ENCODE measurements around the gene MBD2.
"Not testable (repeated sequence)": the region's sequence is repeated elsewhere in the genome, so short reads cannot be mapped to it uniquely, and the experiment has no call there.

Gene MBD2

DNA sequence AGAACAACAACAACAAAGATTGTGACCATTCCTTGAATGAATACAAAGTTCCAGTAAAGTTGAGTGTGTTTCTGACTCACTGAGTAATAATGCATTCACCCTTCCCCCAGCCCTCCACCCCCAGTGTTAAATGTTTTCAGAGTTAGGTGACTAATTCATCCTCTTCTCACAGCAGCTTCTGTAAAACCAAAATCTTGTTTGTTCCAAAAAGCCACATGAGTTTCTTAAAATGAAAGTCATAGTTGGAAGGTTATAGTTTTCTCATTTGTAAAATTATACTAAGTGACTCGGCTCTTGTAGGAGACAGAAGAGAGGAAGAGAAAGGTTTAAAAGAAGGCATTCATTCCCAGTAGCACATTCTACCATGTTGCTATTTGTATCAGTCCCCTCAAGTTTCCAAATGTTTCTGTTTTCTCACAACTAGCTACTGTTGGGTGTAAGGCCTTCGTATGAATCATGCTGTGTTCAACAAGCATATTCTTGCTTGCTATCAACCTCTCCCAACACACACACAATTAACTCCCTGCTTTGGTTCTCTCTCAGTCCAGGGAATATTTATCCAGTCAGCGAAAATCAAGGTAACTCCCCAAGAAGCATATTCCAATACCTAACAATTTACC is 75.3 kb downstream of the MBD2 start:
- DNase-seq (ENCODE audit: low spot score) = peak; percentile 49

DNA sequence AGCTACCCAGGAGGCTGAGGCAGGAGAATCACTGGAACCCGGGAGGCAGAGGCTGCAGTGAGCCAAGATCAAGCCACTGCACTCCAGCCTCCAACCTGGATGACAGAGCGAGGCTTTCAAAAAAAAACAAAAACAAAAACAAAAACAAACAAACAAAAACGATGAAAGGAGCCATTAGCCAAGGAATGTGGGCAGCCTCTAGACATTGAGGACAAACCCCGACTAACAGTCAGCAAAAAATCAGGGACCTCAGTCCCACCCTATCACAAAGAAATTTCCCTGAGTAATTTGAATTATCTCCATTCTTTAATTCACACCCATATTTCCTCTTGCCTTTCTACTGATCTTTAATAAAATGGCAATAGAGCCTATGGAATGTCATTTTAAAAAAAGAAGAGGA is 75.8 kb downstream of the MBD2 start:
- DNase-seq (ENCODE audit: low spot score) = no peak

DNA sequence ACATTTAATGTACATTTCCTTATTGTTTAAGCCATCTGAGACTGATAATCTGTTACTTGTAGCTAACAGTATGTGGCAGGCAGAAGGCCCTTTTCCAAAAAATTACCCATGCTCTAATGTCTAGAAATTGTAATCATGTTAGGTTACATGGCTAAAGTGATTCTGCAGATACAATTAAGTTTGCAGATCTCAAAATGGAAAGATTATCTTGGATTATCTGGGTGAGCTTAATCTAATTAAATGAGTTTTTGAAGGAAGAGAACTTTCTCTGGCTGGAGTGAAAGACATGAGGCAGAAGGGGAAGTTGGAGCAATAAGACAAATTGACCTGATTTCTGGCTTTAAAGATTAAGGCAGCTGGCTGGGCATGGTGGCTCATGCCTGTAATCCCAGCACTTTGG is 76.3 kb downstream of the MBD2 start:
- no peak for DNase-seq (ENCODE audit: low spot score)

DNA sequence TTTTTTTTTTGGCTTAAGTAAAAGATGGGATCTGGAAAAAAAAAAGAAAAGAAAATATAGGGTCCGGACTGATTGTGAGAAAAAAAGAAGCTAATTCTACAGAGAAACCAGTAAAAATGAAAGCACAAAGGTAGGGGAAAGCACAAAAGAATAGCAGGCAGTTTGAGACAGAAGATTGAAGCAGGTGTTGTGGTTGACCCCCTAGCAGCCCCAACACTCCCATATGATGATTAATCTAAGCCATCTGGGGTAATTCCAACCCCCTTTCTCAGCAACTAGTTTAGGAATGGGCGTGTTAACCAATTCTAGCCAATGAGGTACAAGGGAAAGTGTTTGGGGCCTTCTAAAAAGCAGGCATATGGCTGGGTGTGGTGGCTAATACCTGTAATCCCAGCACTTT is 77.0 kb downstream of the MBD2 start:
- DNase-seq (ENCODE audit: low spot score) = no peak

DNA sequence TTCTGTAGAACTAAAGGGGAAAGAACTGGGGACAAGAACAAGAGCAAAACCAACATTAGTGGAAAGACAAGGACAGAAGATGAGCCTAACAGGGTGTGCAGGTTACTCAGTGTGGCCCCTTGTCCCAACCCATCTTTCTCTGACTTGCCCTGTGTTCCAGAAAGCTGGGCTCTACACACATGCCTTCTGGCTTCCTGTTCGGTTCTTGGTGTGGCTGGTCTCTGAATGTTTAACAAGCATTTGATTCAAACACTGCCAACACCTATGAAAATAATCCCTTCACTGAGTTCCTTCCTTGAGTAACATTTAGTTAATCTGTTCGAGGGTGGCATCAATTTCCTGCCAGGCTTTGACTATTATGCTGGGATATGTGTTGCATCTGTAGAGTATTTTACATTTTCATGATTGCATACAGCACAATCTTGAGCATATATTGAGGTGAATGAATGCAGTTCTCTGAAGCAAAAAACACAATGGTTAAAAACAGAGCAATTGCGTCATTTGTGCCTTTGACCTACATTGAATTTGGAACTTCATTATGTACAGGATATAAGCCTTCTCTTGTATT is 83.3 kb downstream of the MBD2 start:
- no peak for DNase-seq (ENCODE audit: low spot score)

DNA sequence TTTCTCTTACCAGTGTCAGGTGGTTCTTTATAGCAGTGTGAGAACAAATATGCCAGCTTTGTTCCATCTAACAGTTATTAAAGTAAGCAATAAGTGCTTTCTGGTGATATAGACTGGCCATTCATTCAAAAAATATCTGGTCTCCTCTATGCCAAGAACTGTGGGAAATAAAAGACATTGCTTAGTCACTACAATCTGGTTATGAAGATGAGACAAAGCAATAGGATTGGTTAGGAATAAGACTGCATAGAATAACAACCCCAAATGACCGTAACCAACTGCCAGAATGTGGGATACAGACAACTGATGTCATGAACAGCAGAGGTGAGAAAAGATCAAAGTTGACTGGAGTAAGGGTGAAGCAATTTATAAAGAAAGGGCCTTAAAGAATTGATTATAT is 83.8 kb downstream of the MBD2 start:
- no peak for DNase-seq (ENCODE audit: low spot score)

DNA sequence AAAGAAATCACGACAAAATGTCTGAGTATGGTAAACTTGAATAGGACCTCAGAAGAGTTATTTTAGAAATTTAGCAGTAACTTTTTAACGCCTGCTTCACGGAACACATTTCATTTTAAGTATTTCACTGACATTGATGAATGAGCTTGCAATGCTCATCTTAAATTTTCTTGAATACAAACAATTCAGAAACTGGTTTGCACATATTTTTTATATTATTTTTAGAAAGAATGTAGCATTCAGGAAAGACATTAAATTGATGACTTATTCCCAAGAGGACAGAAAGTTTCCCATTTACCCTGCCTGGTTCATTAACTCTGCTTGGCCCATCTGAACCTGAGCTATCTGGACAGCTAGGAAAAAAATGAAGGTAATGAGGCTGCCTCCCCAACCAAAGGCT is 89.3 kb downstream of the MBD2 start:
- DNase-seq (ENCODE audit: low spot score) = no peak

DNA sequence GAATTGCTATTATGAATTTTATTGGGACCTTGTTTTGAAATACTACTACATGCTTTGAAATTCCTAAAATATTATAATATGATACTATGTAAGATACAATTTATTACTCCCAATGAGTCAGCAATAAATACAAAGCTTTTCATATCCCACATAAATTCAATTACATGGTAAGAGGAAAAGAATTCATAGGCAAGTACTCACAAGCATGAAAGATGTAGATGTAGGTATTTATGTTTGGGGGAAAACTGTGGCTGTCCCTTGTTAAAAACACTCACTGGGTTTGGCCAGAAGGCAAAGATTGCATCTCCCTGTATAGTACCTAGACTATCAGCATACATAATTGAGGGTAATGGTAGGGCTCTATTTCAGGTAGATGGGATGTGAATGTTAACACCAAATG is 90.4 kb downstream of the MBD2 start:
- no peak for DNase-seq (ENCODE audit: low spot score)

DNA sequence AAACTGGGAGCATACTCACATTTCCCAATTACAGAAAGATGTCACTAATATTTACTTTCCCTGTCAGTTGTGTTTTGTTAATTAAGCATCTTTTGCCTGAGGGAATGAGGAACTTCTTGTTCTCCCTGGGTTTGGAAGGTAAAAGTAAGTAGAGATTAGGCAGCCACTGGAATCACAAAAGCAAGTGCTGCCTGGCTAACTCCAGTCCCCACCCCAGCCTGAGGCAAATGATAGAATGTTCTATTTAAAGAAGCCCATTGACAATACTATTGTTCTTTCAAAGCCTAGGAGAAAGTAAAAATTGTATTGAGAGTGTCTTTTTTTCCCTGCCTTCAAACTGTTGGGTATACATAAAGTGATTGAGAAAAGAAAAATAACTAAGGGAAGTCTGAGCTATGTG is 93.8 kb downstream of the MBD2 start:
- DNase-seq (ENCODE audit: low spot score) = no peak

DNA sequence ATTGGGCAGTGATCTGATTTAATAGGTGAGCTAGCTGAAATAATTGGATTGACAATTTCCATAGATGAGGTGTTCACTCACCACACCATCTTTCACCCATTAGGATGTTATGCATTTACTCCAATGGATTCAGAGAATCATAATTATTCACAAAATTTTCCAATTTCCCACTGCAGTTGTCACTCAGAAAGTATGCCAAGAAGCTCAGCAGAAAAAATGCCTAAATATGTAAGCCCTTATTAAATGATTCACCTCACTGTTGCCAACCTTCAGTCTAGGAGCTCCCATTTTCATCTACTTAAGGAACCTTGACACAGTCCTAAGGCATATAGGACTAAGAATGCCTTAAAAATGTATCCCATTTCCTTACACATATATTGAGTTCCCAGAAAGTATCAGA is 94.3 kb downstream of the MBD2 start:
- no peak for DNase-seq (ENCODE audit: low spot score)

DNA sequence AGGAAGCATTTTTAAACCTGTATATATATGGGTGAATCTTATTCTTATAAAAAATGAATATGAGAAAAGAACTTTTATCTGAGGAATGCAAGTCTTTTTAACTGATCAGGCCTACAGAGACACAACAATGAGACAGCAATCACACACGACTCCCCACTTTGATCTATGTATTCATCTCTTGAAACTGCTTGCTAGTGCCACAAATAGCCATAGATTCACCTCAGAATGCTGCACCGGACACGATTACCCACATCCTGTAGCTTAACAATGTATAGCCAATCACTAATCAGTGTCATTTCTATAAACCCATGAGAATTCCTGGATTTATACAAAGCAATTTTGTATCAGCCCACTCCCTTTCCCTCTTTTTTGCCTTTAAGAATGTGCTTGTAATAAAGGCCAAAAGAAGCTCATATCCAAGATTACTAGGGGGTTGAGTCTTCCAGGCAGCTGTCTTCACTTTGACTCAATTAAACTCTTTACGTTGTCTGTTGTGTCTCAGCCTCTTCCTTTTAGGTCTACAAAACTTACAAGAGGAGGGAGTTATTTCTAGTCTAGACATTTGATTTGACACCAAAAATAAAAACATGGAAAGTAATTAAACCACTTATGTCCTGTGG is 94.9 kb downstream of the MBD2 start:
- DNase-seq (ENCODE audit: low spot score) = no peak

DNA sequence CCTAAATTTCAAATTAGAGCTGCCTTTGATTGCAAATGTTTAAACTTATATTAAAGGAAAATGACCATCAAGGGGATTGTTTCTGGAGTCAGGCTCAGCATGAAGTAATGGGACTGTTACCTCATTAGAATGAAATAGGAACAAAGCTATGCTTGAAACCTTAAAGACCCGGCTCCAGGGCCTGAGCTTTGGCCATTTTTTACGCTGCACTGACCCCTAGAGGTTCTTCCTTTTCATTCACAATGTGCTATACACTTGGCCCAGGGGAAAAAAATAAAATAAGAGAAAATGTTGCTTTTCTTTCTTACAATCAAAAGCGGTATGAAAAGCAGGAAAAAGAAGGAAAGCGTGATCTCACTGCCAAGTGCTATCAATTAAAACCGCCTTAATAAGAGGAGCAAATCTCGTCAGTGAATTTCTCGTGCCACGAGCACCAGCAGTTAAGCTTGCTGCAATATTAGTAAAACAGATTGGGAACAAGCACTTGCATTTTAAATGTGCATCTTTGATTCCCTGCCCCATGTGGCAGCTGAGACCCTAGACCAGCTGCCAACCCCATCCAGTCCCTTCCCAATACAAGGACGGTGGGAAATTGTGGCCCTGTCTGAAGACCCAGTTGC is 96.6 kb downstream of the MBD2 start:
- no peak for DNase-seq (ENCODE audit: low spot score)

DNA sequence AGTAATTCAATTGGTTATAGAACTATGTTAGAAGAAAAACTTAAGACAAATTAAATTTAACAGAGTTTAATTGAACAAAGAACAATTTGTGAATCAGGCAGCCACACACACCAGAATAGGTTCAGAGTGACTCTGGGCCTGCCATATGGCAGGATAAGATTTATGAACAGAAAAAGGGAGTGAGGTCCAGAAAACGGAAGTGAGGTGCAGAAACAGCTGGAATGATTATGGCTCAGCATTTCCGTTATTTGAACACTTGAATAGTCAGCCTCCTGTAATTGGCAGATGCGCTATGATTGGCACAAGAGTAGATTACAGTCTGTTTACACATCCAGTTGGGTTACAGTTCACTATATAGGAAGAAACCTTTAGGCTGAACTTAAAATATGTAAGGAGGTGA is 99.0 kb downstream of the MBD2 start:
- DNase-seq (ENCODE audit: low spot score) = no peak

DNA sequence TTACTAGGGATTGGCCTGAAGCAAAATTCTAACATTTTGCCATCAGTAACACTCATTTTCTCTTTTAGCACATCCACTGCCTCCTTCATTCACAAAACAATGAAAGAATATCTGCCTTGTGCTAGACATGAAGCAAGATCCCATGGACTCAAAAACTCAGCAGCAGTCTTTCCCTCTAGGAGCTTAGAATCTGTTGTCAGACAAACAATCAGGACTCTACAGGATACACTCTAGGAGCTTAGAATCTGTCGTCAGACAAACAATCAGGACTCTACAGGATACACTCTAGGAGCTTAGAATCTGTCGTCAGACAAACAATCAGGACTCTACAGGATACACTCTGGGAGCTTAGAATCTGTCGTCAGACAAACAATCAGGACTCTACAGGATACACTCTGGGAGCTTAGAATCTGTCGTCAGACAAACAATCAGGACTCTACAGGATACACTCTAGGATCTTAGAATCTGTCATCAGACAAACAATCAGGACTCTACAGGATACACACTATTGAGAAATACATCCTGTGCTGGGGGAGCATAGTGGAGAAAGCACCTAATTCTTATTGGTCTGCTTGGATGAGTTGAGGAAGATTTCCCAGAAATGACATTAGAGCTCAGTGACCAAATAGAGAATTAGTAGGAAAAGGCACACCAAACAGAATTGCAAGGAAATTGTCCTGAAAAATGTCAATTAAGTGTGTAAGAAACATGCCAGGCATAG is 100.6 kb downstream of the MBD2 start:
- not testable (repeated sequence) for DNase-seq (ENCODE audit: low spot score)

DNA sequence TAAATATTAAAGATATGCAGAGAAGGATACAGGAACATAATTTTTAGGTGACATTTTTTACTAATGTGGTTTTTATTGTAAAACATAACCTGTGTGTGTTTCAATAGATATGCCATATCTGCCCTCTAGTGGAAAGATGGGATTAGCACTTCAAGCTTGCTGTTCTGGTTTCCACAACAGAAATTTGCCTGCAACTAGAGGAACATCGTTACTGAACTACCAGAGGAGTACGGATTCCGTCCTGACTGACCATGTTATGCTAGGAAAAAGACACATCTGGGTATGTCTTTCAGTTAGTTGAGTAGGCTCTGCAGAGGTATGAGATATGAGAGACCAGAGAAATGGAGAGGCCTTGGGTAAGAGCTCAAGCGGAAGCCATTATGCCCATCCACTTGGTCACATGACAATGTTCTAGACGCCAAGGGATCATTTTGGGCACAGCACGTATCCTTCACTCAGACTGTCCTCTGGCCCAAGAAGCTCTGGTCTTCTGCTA is 104.9 kb downstream of the MBD2 start:
- DNase-seq (ENCODE audit: low spot score) = peak; percentile 50

DNA sequence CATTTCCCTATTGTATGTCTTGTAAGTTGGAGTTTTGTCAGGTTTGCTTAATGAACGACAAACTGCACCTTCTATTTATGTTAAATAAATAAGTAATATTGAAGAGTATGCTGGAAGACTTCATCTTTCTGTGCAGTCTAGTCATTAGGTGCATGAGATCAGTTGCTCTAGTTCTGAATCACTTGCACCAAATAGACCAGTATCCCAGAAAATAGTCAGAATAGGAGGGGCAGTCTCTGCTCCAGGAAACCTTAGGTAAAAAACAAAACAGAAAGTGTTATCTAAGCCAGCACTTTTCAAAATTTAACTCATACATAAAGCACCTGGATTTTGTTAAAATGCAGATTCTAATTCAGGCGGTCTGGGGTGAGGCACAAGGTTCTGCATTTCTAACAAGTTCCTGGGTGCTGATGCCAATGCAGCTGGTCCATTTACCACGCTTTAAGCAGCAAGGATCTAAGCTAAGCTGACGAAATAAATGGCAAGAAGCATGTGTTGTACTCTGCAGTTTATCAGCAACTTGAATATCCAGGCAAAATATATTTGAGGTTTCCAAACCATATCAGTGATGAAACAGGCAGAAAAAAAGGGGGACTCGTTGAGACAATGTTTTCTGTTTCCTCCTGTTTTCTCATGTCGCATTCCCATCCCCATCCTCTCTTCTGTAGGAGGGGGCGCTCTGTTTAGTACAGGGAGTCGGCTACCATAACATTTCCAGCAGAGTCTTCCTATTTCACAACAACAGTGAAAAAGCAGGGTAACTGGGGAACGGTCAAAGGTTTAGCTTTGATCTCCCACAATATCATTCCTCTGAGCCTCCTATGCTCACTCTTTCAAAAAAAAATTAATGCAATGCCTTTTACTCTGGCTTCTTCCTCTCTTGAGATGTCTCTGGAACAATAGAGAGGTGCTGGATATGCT is 106.4 kb downstream of the MBD2 start:
- no peak for DNase-seq (ENCODE audit: low spot score)

DNA sequence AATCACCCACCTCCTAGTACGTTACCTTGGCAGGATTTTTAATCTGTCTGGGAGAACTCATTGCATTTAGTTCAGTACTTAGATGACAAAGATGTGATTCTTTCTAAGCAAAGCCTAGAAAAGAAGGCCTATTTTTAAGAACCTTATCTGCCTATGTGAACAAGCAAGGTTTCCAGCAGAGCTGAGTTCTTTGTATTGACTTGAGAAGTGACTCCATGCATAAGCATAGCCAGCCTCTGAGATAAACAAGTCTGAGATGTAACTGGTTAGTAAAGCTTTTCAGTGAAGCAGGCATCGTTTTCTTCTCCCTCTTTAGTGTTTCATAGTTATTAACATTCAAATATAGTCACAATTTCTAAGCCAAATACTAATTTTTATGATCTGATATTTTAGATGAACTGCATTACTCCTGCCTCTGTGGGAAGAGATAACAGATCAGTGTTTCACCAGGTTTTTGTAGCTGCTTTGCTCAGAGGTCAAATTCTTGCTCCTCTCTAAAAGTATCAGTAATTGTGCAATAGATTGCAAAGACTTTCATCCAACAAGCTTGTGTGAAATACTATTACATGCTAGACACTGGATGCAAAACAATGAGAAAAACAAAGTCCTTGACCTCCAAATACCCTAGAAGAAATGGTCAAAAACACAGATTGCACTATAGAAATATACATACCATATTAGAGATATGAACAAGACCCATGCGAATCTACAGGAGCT is 107.8 kb downstream of the MBD2 start:
- no peak for DNase-seq (ENCODE audit: low spot score)

DNA sequence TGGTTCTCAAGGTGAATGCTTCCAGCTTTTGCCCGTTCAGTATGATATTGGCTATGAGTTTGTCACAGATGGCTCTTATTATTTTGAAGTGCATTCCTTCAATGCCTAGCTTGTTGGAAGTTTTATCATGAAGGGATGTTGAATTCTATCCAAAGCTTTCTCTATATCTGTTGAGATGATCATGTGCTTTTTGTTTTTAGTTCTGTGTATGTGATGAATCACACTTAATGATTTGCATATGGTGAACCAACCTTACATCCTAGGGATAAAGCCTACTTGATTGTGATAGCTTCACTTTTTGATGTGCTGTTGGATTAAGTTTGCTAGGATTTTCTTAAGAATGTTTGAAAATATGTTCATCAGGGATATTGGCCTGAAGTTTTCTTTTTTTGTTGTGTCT is 112.1 kb downstream of the MBD2 start:
- no peak for DNase-seq (ENCODE audit: low spot score)

DNA sequence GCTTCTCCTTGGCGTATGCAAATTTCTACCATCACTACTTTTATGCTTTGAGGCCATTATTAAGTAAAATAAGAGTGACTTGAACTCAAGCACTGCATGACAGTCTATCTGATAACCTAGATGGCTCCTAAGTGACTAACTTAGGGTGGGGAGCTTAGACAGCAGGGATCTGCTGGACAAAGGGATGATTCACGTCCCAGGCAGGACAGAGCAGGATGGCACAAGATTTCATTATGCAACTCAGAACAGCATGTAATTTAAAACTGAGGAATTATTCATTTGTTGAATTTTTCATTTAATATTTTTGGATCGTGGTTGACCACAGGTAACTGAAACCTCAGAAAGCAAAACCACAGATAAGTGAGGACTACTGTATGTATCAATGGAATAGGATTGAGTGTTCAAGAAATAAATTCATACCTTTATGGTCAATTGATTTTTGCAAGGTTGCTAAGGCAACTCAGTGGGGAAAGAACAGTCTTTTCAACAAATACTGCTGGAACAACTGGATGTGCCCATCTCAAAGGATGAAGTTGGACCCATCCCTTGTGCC is 115.3 kb downstream of the MBD2 start:
- DNase-seq (ENCODE audit: low spot score) = no peak

DNA sequence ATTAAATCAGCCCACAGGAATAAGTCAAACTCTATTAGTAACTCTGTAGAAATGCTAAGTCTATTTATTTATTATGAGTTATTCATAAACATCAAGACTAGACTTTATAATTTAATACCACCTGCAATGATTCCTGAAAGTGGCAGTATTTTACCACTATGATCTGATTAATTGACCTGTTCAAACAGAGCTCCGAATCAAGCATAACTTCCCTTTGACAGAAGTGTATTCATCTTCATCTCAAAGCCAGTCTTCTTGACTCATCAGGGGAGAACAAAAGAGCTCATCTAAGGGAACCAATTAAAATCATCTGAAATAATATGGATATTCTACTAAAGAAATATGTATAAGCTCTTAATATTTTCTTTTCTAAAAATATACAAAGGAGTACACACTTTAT is 122.3 kb downstream of the MBD2 start:
- DNase-seq (ENCODE audit: low spot score) = no peak

Data from LoVo (cell line).